KG1 (cell line): ENCODE measurements around the gene OTUD1.

Experiments
- DNase-seq: peaks from one replicate; lab custom pipeline; 2025; lab: John Stamatoyannopoulos, UW

The OTUD1 gene

DNA sequence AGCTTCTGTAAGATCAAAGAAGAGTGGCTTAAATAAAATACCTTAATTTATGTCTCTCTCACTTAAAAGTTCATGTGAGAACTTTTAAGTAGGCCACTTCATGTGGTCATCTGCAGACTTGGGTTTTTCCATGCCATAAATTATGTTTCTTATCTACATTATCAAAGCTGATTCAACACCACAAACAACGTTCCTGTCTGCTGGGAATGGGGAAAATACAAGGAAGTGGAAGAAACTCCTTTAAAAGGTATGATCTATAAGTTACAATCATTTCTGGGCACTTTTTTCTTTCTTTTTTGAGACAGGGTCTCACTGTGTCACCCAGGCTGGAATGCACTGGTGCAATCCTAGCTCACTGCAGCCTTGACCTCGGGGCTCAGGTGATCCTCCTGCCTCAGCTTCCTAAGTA lies 16.9 kb upstream of the OTUD1 start:
- no peak for DNase-seq

DNA sequence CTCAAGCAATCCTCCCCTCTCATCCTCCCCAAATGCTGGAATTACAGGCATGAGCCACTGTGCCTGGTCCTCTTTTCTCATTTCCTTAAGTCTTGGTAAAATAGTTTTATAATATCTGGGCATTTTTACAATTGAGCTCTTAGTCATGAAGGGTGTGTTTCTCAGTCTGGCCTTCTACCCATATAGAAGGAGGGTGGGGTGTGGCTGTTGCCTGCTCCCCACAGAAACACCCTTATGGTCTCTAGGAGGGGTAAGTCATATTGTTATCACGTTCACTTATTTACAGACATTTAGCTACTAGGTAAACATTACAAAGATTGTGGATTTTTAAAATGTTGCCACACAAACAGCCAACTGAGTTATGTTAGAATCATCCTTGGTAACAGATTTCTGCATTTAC lies 6.7 kb upstream of the OTUD1 start:
- no peak for DNase-seq

DNA sequence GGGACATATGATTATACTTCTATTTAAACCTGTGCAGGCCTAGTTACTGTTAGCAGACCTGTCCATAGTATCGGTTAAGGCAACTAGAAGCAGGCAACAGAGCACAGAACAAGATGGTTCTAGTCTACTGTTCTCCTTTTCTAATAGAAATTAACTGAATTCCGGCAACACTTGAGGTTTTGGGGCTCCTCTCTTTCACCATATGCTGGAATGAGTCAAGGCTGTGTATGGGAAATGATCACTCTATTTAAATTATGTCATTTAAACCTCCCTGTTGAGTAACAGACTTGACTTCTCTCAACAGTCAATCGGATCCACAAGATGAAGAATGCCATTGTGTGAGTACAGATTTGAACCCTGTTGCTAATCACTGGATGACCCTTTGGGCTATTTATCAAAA lies 6.2 kb upstream of the OTUD1 start:
- no peak for DNase-seq

GRCh38 chr10:23433701-23434100 lies 5.2 kb upstream of the OTUD1 start:
- DNase-seq, result no peak

- DNase-seq, result no peak
Measured at GRCh38 chr10:23435378-23435777, 3.5 kb upstream of the OTUD1 start.

DNA sequence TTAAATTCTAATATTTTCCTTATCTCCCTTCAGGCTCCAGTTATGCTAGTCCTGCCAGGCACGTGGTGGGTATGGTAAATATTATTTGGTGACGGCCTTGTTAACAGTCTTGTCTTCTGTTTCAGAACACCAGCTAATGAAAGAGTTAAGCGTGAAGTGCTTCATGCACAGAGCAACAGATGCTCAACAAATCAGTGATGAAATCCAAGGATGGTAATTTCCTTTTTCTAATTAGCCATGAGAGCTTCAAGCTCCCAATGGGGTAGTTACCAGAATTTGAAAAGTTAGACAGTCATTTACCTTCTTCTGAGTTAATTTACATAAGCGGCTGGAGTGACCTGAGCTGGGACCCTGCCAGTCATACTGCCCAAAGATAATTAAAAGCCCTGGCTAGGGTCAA lies 1.9 kb upstream of the OTUD1 start:
- no peak for DNase-seq

DNA sequence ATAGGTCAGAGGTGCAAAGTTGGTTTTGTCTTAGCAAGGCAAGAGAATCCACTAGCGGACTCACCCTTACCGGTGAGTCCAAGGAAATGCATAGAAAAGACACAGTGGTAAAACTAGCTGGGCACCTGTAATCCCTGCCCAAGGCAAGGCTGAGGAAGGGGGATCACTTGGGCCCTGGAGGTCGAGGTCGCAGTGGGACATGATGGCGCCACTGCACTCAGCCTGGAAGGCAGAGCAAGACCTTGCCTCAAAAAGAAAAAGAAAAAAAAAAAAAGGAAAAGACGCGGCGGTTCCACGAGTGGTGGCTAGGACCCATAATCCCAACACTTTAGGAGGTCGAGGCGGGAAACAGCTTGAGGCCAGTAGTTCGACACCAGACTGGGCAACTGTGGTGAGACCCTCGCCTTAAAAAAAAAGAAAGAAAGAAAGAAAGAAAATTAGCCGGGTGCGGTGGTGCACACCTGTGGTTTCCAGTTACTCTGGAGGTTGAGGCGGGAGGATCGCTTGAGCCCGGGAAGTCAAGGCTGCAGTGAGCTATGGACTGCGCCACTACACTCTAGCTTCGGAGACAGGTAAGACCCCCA lies 820 bp upstream of the OTUD1 start:
- no peak for DNase-seq

DNA sequence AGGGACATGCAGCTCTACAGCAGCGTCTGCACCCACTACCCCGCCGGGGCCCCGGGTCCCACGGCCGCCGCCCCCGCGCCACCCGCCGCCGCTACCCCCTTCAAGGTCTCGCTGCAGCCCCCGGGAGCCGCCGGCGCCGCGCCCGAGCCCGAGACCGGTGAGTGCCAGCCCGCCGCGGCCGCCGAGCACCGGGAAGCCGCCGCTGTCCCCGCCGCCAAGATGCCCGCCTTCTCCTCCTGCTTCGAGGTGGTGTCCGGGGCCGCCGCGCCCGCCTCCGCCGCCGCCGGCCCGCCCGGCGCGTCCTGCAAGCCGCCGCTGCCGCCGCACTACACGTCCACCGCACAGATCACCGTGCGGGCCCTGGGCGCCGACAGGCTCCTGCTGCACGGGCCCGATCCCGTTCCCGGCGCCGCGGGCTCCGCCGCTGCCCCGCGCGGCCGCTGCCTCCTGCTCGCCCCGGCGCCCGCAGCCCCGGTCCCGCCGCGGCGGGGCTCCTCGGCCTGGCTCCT lies 631 bp downstream of the OTUD1 start:
- no peak for DNase-seq

DNA sequence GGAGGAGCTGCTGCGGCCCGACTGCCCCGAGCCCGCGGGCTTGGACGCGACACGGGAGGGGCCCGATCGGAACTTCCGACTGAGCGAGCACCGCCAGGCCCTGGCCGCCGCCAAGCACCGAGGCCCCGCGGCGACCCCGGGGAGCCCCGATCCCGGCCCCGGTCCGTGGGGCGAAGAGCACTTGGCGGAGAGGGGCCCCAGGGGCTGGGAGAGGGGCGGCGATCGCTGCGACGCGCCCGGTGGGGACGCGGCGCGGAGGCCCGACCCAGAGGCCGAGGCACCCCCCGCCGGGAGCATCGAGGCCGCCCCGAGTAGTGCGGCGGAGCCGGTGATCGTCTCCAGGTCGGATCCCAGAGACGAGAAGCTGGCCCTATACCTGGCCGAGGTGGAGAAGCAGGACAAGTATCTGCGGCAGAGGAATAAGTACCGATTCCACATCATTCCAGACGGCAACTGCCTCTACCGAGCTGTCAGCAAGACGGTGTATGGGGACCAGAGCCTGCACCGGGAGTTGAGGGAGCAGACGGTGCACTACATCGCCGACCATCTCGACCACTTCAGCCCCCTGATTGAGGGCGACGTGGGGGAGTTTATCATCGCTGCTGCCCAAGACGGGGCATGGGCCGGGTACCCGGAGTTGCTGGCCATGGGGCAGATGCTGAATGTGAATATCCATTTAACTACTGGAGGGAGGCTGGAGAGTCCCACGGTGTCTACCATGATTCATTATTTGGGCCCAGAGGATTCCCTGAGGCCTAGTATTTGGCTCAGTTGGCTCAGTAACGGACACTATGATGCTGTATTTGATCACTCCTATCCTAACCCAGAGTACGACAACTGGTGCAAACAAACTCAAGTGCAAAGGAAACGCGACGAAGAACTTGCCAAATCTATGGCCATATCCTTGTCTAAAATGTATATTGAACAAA lies 1.4 kb downstream of the OTUD1 start:
- DNase-seq, result peak; percentile 19

DNA sequence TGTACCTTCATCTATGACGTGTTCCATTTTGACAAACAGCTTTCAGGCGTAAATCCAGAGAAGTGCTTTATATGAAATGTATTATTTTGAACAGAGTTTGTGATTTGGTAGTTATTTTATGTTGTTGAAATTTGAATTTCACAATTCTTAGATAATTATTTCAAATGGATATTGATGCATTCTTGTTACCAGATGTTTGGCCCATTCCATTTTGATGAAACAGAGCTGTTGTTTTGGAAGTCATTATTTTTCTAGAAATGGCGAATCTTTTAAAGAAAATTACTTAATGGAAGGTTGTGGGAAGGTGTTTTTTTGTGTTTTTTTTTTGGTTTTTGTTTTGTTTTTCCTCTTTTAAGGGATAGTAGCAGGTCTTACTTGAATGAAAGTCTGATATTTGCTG lies 2.4 kb downstream of the OTUD1 start:
- DNase-seq, result no peak

GRCh38 chr10:23442936-23443335 lies 4.1 kb downstream of the OTUD1 start:
- no peak for DNase-seq

- no peak for DNase-seq
Measured at GRCh38 chr10:23445591-23445990, 6.7 kb downstream of the OTUD1 start.

GRCh38 chr10:23448323-23448722 lies 9.4 kb downstream of the OTUD1 start:
- no peak for DNase-seq

GRCh38 chr10:23448802-23449570 lies 10.1 kb downstream of the OTUD1 start:
- no peak for DNase-seq

DNA sequence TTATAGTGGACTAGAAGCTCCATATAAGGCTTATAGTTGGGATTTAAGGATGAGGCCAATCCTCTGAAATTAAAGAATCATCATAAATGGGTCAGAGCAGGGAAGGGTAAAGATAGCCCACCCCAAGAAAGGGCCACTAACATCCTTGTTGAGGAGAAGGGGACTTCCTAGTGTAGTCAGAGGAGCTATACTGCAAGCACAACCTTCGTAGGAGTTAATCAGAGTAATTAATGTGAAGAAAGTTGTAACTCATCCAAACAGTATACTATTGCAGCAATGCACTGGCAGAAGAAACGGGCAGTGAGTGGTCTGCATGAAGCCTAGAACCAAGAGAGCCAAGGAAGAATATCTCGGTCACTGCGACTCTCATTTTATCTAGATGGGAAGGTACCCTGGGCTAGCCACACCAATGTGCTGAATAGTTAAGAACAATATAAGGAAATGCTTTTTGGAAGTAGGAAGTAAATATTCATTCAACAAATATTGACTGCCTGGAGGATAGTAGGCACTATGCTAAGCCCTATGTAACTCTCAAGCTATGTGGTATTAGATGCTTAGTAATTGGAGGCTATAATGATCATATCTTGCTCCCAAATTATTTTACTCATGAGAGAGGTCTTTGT lies 13.3 kb downstream of the OTUD1 start:
- DNase-seq, result no peak

GRCh38 chr10:23453465-23453864 lies 14.6 kb downstream of the OTUD1 start:
- DNase-seq, result no peak

DNA sequence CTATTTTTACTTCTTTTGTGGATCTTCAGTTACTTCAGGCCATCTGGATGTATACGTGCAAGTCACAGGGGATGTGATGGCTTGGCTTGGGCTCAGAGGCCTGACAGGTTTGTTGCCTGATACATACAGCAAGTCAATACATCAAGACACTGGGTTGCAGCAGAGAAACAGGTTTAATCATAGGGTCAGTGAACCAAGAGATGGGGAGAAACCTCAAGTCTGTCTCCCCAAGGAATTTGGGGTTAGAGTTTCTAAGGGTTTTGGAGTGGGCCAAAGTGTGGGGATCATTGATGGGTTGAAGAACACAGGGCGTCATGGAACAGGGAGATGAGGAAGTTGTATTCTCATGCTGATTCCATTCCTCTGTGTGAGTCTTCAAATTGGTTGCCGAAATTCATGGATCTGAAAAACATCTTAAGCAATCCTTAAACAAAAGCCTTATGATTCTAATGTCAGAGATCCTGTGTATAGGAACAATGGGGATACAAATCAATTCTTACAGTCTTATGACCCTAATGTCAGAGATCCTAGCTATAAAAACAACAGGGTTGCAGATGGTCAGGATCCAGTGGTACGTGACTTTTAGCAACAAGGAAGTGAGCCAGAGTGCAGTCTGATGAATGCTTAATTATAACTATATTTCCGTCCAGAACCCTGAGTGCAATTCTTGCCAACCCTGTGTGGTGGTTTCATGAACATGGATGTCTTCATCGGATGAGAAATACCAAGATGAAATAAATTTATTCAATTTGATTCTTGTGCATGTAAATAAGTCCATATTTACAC lies 18.9 kb downstream of the OTUD1 start:
- no peak for DNase-seq

DNA sequence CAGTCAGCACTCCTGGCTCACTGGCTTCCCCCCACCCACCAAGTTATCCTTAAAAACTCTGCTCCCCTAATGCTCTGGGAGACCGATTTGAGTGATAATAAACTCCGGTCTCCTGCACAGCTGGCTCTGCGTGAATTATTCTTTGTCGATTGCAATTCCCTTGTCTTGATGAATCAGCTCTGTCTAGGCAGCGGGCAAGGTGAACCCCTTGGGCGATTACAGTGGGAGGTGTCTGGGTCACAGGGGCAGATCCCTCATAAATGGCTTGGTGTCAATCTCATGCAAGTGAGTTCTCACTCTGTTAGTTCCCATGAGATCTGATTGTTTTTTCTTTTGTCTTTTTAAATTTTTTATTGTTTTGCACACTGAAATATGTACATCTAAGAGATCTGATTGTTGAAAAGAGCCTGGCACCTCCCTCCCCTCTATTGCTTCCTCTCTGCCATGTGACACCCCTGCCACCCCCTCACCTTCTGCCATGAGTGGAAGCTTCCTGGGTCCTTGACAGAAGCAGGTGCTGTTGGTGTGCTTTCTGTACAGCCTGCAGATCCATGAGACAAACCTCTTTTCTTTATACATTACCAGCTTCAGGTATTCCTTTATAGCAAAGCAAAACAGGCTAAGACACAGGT lies 20.5 kb downstream of the OTUD1 start:
- DNase-seq, result no peak

- DNase-seq, result no peak
Measured at GRCh38 chr10:23461557-23461956, 22.7 kb downstream of the OTUD1 start.

DNA sequence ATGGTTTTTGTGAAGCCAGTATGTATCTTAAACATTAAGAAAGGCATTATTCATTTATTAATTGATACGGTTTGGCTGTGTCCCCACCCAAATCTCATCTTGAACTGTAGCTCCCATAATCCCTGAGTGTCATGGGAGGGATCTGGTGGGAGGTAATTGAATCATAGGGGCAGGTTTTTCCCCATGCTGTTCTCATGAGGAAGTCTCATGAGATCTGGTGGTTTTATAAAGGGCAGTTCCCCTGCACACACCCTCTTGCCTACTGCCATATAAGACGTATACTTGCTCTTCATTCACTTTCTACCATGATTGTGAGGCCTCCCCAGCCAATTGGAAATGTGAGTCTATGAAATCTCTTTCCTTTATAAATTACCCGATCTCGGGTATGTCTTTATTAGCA lies 28.1 kb downstream of the OTUD1 start:
- no peak for DNase-seq

GRCh38 chr10:23467548-23467947 lies 28.7 kb downstream of the OTUD1 start:
- DNase-seq, result no peak
